Left cardiac atrium (tissue), 4 donors: Measurements from ENCODE around the gene CLEC1A. TPM values are rescaled to one million over a fixed set of nuclear protein-coding genes. Genes with fewer than 3 reads are reported as not detected.

Experiments
- ATAC-seq, 2 donors: fragments of 200-7000 bp; cut with Tn5 transposase; one replicate each; pipeline ENCODE4 v1.9.1; 2020; ENCODE audit warnings: mild to moderate bottlenecking in 2 of 2, moderate library complexity in 2 of 2
- DNase-seq: peaks from one replicate; pipeline ENCODE4 v3.0.0-alpha.2; 2020
- intact Hi-C, 2 donors: fragments of 100-400 bp; cut with DNase I; formaldehyde crosslinking; loops; one replicate each; pipeline versions ENCODE4 v1.14.1 to v1.15.1; 2022 to 2023
- total RNA-seq, 2 donors: library from RNA; stranded (reverse); fragmentation: NEBNext Ultra II Directional; extraction: Animal tissue kit (Norgen Biotek cat#: 25700); gene quantifications; one replicate each; pipeline ENCODE4 v1.2.1, GENCODE V29; 2021
- donor health status: DM: no; HTN: yes; CAD: no.
- donor health status: DM: no; HTN: yes; CAD: no; lungs with severe emphysema.
- donor health status: DM: yes; HTN: yes; CAD: no.
- donor health status: Dilated cardiomyopathy.

CLEC1A gene
- total RNA-seq, 2 donors from 2014 or later: 3.9 to 4.6 TPM

- DNase-seq (no peak), ATAC-seq (no peak)
- intact Hi-C loops: no loop called here
These were observed 11.6 kb upstream of the CLEC1A start for GRCh38 chr12:10110256-10110844.

GRCh38 chr12:10102322-10102721, 3.5 kb upstream of the CLEC1A start:
- intact Hi-C loops: no loop called here
- ATAC-seq: peak; percentile 38 to 63
- DNase-seq: no peak

DNA sequence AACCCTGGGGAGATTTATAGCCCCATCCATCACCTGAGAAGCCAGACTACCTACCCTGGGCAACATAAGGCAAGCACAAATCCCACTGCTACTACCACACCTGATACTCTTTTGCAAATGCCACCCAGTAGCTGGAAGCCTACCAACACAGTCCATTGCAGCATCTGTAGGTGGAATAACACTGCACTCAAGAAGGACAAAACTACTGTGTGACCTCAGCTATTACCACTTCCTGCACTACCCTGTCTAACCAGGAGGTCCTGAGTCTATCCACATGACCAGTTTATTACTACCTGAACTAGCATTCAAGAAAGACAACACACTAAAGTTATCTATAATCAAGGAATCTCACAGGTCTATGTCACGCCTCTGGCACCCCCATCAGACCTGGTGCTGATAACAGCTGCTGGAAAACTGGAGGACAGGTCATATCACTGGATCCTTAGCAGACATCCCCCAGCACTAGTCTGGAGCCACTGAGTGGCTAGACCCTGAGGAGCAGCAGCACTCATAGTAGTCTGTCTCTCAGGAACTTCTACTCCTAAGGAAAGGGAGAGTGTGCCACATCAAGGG, 2.9 kb upstream of the CLEC1A start:
- DNase-seq: no peak
- intact Hi-C loops: no loop called here
- no peak for ATAC-seq

GRCh38 chr12:10101042-10101579, 2.3 kb upstream of the CLEC1A start:
- intact Hi-C loops: no loop called here
- DNase-seq: peak; percentile 36
- peak; percentile 73 to 83 for ATAC-seq

DNA sequence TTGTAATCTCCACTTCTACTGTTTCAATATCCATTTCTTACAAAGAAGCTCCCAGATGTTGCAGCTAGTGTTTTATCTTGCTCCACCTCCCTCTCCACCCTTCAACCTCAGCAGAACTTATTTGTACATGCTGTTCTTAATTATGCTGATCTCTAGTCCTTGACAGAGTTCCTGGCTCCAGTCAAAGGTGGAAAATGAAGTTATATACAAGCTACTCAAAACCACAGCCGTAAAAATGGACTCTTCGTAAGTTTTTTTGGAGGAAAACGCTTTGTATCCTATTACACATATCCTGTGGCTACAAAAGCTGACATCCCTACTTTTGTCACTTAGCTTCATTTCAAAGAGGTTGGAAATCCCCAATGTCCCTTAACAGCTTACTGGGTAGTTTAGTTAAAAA, 1.3 kb downstream of the CLEC1A start:
- intact Hi-C loops: no loop called here
- ATAC-seq (no peak), DNase-seq (no peak)

DNA sequence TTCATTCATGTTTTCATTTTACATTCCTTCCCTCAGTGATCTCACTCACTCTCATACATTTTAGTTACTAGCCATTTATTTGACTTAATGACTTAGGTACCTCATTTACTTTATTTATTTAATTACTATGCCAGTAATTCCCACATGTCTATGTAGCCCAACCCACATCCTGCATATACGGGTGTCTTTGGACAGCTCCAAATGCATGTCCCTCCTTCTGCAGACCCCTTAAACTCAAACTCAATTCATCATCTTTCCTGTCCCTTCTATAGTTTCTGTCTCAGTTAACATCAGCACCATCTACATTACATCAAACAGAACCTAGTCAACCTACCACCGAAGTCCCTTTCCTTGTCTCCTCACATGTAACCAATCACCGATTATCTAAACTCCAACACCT, 2.8 kb downstream of the CLEC1A start:
- ATAC-seq: no peak
- intact Hi-C loops: no loop called here
- no peak for DNase-seq

DNA sequence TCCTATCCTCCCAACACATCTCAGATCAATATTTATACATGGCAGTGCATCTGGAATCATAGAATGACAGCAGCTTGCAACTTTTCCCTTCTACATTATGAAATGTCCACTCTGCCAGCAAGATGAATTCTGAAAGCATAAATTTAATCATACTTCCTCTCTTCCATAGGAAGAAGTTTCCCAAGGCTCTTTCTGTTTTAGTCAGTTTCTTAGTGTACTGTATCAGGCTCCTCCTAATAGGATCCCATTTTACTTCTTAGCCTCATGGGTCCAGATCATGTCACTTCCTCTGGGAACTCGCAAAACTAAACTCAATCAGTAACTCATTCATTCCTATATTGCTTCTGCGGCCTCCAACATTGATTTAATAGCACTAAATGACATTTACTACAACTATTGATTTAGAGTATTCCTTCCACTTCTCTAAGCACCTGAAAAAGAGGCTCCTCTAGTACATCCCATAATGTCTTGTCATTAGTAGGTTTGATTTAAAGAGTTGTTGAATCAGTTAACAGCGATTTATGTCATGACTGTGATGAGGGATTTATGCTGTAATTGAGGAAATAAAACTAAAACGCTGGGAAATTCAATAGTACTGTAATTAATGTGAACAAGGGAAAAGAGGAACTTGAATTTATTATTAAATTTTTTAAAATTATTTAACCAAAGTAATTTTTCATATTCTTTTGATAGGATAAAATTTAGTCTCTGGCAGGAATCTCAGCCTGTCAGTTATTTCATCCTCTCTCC, 4.0 kb downstream of the CLEC1A start:
- ATAC-seq (peak; percentile 41 to 57), DNase-seq (no peak)
- intact Hi-C loops: no loop called here

DNA sequence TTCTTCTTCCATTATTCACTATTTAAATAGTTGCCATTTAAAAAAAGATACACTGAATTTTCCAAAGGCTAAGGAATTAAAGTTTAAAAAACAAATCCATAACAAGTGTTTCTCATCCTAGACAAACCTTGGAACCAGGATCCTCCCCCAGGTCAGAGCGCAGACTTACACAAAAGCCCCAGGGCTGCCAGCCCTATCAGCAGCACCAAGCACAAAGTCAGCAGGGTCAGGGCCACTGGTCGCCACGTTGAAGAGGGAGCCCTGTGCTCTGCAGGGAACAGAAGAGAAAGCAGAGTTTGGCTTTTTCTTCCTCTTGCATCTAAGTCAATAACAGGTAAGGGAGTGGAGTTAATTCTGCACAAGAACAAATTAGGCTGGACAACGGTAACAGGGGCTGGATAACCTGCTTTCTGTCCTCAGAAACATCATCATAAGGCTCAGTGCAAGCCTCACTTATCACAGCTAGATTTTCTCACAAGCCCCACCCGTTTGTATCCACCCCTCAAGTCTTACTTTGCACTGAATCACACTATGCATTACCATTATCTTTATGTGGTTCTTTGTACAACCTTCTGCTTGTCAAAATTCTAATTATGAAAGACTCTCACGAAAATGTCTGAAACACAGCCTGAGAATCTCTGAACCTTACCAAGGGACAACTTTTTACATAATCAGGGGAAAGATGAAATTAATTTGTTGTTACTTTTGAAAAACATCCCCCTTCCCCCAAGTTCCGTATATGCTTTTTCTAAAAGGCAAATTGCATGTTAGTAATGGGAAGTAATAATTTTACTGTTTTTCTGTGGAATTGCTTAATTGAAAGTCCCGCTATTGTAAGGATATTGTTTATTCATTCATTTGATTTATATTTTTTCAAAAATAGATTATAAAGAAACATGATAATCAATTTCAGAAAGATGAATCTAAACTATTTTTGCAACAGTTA, 9.6 kb downstream of the CLEC1A start:
- DNase-seq: no peak
- no peak for ATAC-seq
- intact Hi-C loops: no loop called here

- ATAC-seq: no peak
- intact Hi-C loops: no loop called here
- DNase-seq: no peak
These were observed 10.8 kb downstream of the CLEC1A start for GRCh38 chr12:10088031-10088430.

GRCh38 chr12:10086387-10086786, 12.4 kb downstream of the CLEC1A start:
- no peak for ATAC-seq
- DNase-seq: no peak
- intact Hi-C loops: no loop called here

DNA sequence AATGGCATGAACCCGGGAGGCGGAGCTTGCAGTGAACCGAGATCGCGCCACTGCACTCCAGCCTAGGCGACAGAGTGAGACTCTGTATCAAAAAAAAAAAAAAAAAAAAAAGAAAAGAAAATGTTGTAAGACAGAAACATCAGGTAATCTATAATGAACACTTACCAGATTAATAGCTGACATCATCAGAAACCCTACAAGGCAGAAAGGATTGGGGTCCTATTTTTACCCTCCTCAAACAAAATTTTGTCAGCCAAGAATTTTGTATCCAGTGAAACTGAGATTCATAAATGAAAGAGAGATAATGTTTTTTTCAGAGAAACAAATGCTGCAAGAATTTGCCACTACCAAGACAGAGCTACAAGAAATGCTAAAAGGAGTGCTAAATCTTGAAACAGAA, 14.1 kb downstream of the CLEC1A start:
- intact Hi-C loops: no loop called here
- ATAC-seq (no peak), DNase-seq (no peak)

DNA sequence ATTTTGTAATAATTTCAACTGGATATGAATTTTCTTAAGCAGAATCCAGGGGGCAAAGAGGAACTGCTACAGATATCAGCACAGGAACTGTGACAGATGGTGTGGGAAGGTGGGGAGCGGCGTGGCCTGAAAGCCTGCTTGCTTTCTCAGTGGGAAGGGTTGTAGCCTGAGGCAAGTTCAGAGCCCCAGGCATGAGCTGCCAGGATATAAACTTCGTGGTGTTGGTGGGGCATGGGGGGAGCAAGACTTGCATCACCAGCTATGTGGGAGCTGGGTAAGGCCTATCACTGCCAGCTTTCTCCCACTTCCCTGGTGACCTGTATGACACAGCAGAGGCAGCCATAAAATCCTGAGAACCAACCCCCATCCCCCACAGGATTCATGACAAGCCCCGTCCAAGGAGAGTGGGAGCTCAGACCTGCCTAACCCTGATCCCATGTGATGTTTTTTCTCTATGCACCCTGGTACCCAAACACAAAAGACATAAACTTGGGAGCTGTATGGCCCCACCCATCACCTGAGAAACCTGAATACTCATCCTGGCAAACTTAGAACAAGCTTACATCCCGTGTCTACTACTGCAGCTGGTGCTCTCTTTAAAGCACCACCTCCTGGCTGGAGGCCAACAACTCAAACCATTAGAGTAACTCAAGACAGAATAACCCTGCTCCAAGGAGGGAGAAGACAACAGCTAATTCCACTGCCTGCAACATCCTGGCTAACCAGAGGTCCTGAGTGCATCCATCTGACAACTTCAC, 16.5 kb downstream of the CLEC1A start:
- ATAC-seq: no peak
- no peak for DNase-seq
- intact Hi-C loops: no loop called here

- DNase-seq: no peak
- ATAC-seq: no peak
- intact Hi-C loops: no loop called here
These were observed 23.3 kb downstream of the CLEC1A start for GRCh38 chr12:10075451-10075850.

GRCh38 chr12:10073261-10073660, 25.5 kb downstream of the CLEC1A start:
- intact Hi-C loops: no loop called here
- DNase-seq: no peak

DNA sequence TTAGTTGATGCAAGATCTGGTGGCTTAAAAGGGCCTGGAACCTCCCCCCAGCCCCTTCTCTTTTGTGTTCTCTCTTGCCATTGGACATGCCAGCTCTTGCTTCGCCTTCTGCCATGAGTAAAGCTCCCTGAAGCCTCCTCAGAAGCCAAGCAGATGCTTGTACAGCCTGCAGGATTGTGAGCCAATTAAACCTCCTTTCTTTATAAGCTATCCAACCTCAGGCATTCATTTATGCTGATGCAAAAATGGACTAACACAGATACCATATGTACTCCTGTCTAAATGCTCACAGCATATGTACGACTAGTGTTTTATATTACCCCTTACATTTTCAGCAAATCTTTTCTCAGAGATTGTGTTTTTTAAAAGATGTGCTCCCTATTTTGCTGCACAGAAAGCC, 26.7 kb downstream of the CLEC1A start:
- intact Hi-C loops: no loop called here
- ATAC-seq: no peak
- DNase-seq: no peak

More at GRCh38 chr12:10073261-10073660, 25.5 kb downstream of the CLEC1A start:
- ATAC-seq: no peak

GRCh38 chr12:10070380-10070779, 28.4 kb downstream of the CLEC1A start:
- intact Hi-C loops: no loop called here
- DNase-seq (no peak), ATAC-seq (no peak)

GRCh38 chr12:10069976-10070375, 28.8 kb downstream of the CLEC1A start:
- no peak for ATAC-seq
- DNase-seq: no peak
- intact Hi-C loops: no loop called here

DNA sequence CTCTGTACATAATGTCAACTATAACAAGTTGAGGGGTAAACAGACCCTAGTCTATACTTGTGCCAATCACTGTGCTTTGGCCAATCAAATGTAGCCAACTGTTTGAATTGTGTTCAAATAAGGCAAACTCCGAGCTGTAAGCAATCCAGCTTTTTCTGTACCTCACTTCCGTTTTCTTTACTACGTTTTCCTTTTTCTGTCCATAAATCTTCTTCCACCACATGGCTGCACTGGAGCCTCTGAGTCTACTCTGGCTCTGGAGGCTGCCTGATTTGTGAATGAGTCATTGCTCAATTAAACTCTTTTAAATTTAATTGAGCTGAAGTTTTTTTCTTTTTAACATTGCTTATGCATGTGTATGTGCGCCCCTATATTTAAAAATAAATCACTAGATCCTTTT, 29.7 kb downstream of the CLEC1A start:
- peak in 1 of 2 donors; percentile 54 for ATAC-seq
- no peak for DNase-seq
- intact Hi-C loops: no loop called here

DNA sequence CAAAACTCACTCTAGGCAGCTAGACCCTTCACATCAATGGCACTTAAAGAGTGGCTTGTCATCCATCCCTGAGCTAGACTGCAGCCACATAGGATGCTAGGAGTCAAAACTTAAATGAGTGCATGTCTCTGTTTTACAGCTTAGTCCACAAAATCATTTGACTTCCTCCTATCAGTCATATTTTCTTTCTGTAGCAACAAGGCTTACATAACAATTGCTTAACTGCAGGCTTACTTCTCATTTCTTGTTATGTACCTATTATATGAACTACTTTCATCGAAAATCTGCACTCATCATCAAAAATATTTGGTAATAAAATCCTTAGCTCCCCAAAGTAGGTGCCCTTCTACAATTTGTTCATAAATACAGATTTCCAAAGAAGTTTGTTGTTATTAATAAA, 30.1 kb downstream of the CLEC1A start:
- DNase-seq: no peak
- intact Hi-C loops: no loop called here
- peak; percentile 57 to 75 for ATAC-seq
